ENCODE results near the gene DDX52. TPM values are rescaled to one million over a fixed set of nuclear protein-coding genes. Genes with fewer than 3 reads are reported as not detected.
"Not testable (repeated sequence)": the region's sequence is repeated elsewhere in the genome, so short reads cannot be mapped to it uniquely, and the experiment has no call there.

DDX52 gene
- total and polyA plus RNA-seq, 7 experiments from 2014 or later, result 11.9 to 34.0 (median 26.6) TPM

- Histone ChIP-seq H3K4me3 (ENCODE audit: low read length) (peak overlapping the region; percentile 89), H3K27me3 (ENCODE audit: control insufficient read depth in 2 of 2, insufficient read depth in 2 of 2, low read length in 2 of 2) (peaks cover 0 to 9% of the 10 kb centered on the region in 2 donors), H3K4me1 (ENCODE audit: control insufficient read depth in 2 of 2, insufficient read depth in 2 of 2, low read length in 2 of 2) (peaks cover 8 to 10% of the 10 kb centered on the region in 2 donors), H3K9me3 (ENCODE audit: control insufficient read depth in 2 of 3, low read length in 3 of 3) (no peaks in the 10 kb centered on the region), H3K27ac (ENCODE audit: low read depth, low read length) (peak overlapping the region; percentile 85), H3K36me3 (ENCODE audit: control insufficient read depth in 2 of 3, insufficient read depth in 3 of 3, low read length in 3 of 3) (peaks cover 0 to 13% (median 7%) of the 10 kb centered on the region in 3 experiments)
- H3K4me3 Mint-ChIP-seq, result peak overlapping the region; percentile 89 to 98 (median 94)
- DNase-seq (peak in 4 of 9 donors; percentile 0 to 14 (median 5)), ATAC-seq (no peak)
- H3K9me3 Mint-ChIP-seq, result no peaks in the 10 kb centered on the region
- peak overlapping the region; percentile 63 to 97 (median 93) for H3K27ac Mint-ChIP-seq
- POLR2A ChIA-PET, result interaction anchor here (1.1 kb wide), 1 partner anchor 33 kb away, joined by 6 read pairs; the partner anchor contains the start of gene SYNRG
- peaks cover 24 to 63% (median 43%) of the 10 kb centered on the region in 7 donors for H3K4me1 Mint-ChIP-seq
- CTCF ChIA-PET, result interaction anchor here (1.6 kb wide), 1 partner anchor 33 kb away, joined by 4 read pairs; the partner anchor contains the start of gene SYNRG
- H3K36me3 Mint-ChIP-seq, result peaks cover 6 to 23% (median 15%) of the 10 kb centered on the region in 5 donors
- intact Hi-C loops (cut with micrococcal nuclease), result loop anchor here (1.0 to 5.0 kb wide), 3 partner anchors 33 to 150 kb away; partner anchors contain the start of gene SYNRG (in 2 of the 2)
- peaks cover 16 to 38% (median 25%) of the 10 kb centered on the region in 5 donors for H3K27me3 Mint-ChIP-seq
These were observed 565 bp downstream of the DDX52 start for GRCh38 chr17:37642681-37643080.

- Mint-ChIP-seq H3K27me3 (peaks cover 4 to 15% (median 12%) of the 10 kb centered on the region in 5 donors), H3K4me1 (peaks cover 25 to 63% (median 48%) of the 10 kb centered on the region in 7 donors), H3K36me3 (peaks cover 6 to 40% (median 22%) of the 10 kb centered on the region in 5 donors), H3K9me3 (no peaks in the 10 kb centered on the region), H3K4me3 (peak overlapping the region in 9 of 10 donors; percentile 3 to 55 (median 42)), H3K27ac (no peak overlapping the region)
- ChIA-PET POLR2A (no interaction called here), CTCF (interaction anchor here (0.6 kb wide), 1 partner anchor 141 kb away, joined by 3 read pairs; no protein-coding TSS in a partner anchor)
- ATAC-seq (no peak), DNase-seq (no peak)
- Histone ChIP-seq H3K4me3 (ENCODE audit: low read length) (no peak overlapping the region), H3K4me1 (ENCODE audit: control insufficient read depth in 2 of 2, insufficient read depth in 2 of 2, low read length in 2 of 2) (peaks cover 8 to 10% of the 10 kb centered on the region in 2 donors), H3K27ac (ENCODE audit: low read depth, low read length) (no peak overlapping the region), H3K27me3 (ENCODE audit: control insufficient read depth in 2 of 2, insufficient read depth in 2 of 2, low read length in 2 of 2) (peaks cover 0 to 7% of the 10 kb centered on the region in 2 donors), H3K36me3 (ENCODE audit: control insufficient read depth in 2 of 3, insufficient read depth in 3 of 3, low read length in 3 of 3) (peaks cover 0 to 29% (median 7%) of the 10 kb centered on the region in 3 experiments), H3K9me3 (ENCODE audit: control insufficient read depth in 2 of 3, low read length in 3 of 3) (no peaks in the 10 kb centered on the region)
- intact Hi-C loops (cut with micrococcal nuclease), result loop anchor here in 1 of 2 donors (5.0 kb wide), 2 partner anchors 33 to 152 kb away; partner anchors contain the start of gene SYNRG
These were observed 3.2 kb downstream of the DDX52 start for GRCh38 chr17:37640015-37640414.

GRCh38 chr17:37637956-37638355 is 5.3 kb downstream of the DDX52 start:
- H3K4me1 Mint-ChIP-seq, result peaks cover 19 to 48% (median 44%) of the 10 kb centered on the region in 7 donors
- Histone ChIP-seq H3K9me3 (ENCODE audit: control insufficient read depth in 2 of 3, low read length in 3 of 3) (no peaks in the 10 kb centered on the region), H3K27me3 (ENCODE audit: control insufficient read depth in 2 of 2, insufficient read depth in 2 of 2, low read length in 2 of 2) (no peaks in the 10 kb centered on the region), H3K27ac (ENCODE audit: low read depth, low read length) (no peak overlapping the region), H3K4me3 (ENCODE audit: low read length) (no peak overlapping the region), H3K36me3 (ENCODE audit: control insufficient read depth in 2 of 3, insufficient read depth in 3 of 3, low read length in 3 of 3) (peaks cover 0 to 33% (median 7%) of the 10 kb centered on the region in 3 experiments), H3K4me1 (ENCODE audit: control insufficient read depth in 2 of 2, insufficient read depth in 2 of 2, low read length in 2 of 2) (peaks cover 4 to 8% of the 10 kb centered on the region in 2 donors)
- no peaks in the 10 kb centered on the region for H3K9me3 Mint-ChIP-seq
- no peak for ATAC-seq
- peaks cover 6 to 40% (median 23%) of the 10 kb centered on the region in 5 donors for H3K36me3 Mint-ChIP-seq
- H3K4me3 Mint-ChIP-seq, result peak overlapping the region in 1 of 10 donors; percentile 14
- H3K27me3 Mint-ChIP-seq, result no peaks in the 10 kb centered on the region
- ChIA-PET POLR2A (interaction anchor here (0.8 kb wide), 1 partner anchor 30 kb away, joined by 3 read pairs; no protein-coding TSS in a partner anchor), CTCF (no interaction called here)
- H3K27ac Mint-ChIP-seq, result peak overlapping the region in 1 of 9 donors; percentile 16
- intact Hi-C loops (cut with micrococcal nuclease), result no loop called here
- DNase-seq, result no peak

- intact Hi-C loops (cut with micrococcal nuclease); POLR2A ChIA-PET; H3K27ac ChIP-seq (ENCODE audit: low read depth, low read length); DNase-seq; H3K4me3 ChIP-seq (ENCODE audit: low read length); H3K4me3 Mint-ChIP-seq; H3K27me3 ChIP-seq (ENCODE audit: control insufficient read depth in 2 of 2, insufficient read depth in 2 of 2, low read length in 2 of 2); H3K4me1 Mint-ChIP-seq; H3K4me1 ChIP-seq (ENCODE audit: control insufficient read depth in 2 of 2, insufficient read depth in 2 of 2, low read length in 2 of 2); H3K9me3 ChIP-seq (ENCODE audit: control insufficient read depth in 2 of 3, low read length in 3 of 3); CTCF ChIA-PET; ATAC-seq; H3K9me3 Mint-ChIP-seq; H3K27me3 Mint-ChIP-seq: not testable (repeated sequence)
- peaks cover 0 to 66% (median 7%) of the 10 kb centered on the region in 3 experiments for H3K36me3 ChIP-seq (ENCODE audit: control insufficient read depth in 2 of 3, insufficient read depth in 3 of 3, low read length in 3 of 3)
- peak overlapping the region in 1 of 9 donors; percentile 6 for H3K27ac Mint-ChIP-seq
- peaks cover 0 to 14% (median 9%) of the 10 kb centered on the region in 5 donors for H3K36me3 Mint-ChIP-seq
These were observed 26.8 kb downstream of the DDX52 start for GRCh38 chr17:37616430-37616829.

GRCh38 chr17:37614823-37615222 is 28.4 kb downstream of the DDX52 start:
- H3K4me3 Mint-ChIP-seq, result no peak overlapping the region
- H3K4me1 ChIP-seq (ENCODE audit: control insufficient read depth in 2 of 2, insufficient read depth in 2 of 2, low read length in 2 of 2), result peaks cover 0 to 2% of the 10 kb centered on the region in 2 donors
- ATAC-seq (no peak), DNase-seq (no peak)
- no peaks in the 10 kb centered on the region for H3K27me3 ChIP-seq (ENCODE audit: control insufficient read depth in 2 of 2, insufficient read depth in 2 of 2, low read length in 2 of 2)
- intact Hi-C loops (cut with micrococcal nuclease), result no loop called here
- no peak overlapping the region for H3K27ac ChIP-seq (ENCODE audit: low read depth, low read length)
- H3K36me3 Mint-ChIP-seq, result peaks cover 0 to 9% (median 5%) of the 10 kb centered on the region in 5 donors
- ChIA-PET CTCF (no interaction called here), POLR2A (no interaction called here)
- no peaks in the 10 kb centered on the region for H3K27me3 Mint-ChIP-seq
- peak overlapping the region in 2 of 9 donors; percentile 44 to 57 for H3K27ac Mint-ChIP-seq
- no peak overlapping the region for H3K4me3 ChIP-seq (ENCODE audit: low read length)
- no peaks in the 10 kb centered on the region for H3K9me3 Mint-ChIP-seq
- peaks cover 0 to 8% (median 3%) of the 10 kb centered on the region in 7 donors for H3K4me1 Mint-ChIP-seq
- peaks cover 0 to 52% (median 0%) of the 10 kb centered on the region in 3 experiments for H3K36me3 ChIP-seq (ENCODE audit: control insufficient read depth in 2 of 3, insufficient read depth in 3 of 3, low read length in 3 of 3)
- no peaks in the 10 kb centered on the region for H3K9me3 ChIP-seq (ENCODE audit: control insufficient read depth in 2 of 3, low read length in 3 of 3)

- Mint-ChIP-seq H3K4me3 (no peak overlapping the region), H3K9me3 (no peaks in the 10 kb centered on the region), H3K36me3 (peaks cover 0 to 9% (median 5%) of the 10 kb centered on the region in 5 donors), H3K27me3 (no peaks in the 10 kb centered on the region), H3K27ac (peak overlapping the region in 2 of 9 donors; percentile 36 to 46), H3K4me1 (peaks cover 0 to 12% (median 7%) of the 10 kb centered on the region in 7 donors)
- H3K4me1 ChIP-seq (ENCODE audit: control insufficient read depth in 2 of 2, insufficient read depth in 2 of 2, low read length in 2 of 2), result peaks cover 0 to 6% of the 10 kb centered on the region in 2 donors
- no peak overlapping the region for H3K27ac ChIP-seq (ENCODE audit: low read depth, low read length)
- DNase-seq, result no peak
- ATAC-seq, result no peak
- intact Hi-C loops (cut with micrococcal nuclease), result no loop called here
- no peak overlapping the region for H3K4me3 ChIP-seq (ENCODE audit: low read length)
- ChIA-PET POLR2A (no interaction called here), CTCF (no interaction called here)
- H3K9me3 ChIP-seq (ENCODE audit: control insufficient read depth in 2 of 3, low read length in 3 of 3), result no peaks in the 10 kb centered on the region
- peaks cover 0 to 48% (median 0%) of the 10 kb centered on the region in 3 experiments for H3K36me3 ChIP-seq (ENCODE audit: control insufficient read depth in 2 of 3, insufficient read depth in 3 of 3, low read length in 3 of 3)
- H3K27me3 ChIP-seq (ENCODE audit: control insufficient read depth in 2 of 2, insufficient read depth in 2 of 2, low read length in 2 of 2), result no peaks in the 10 kb centered on the region
These were observed 28.9 kb downstream of the DDX52 start for GRCh38 chr17:37614391-37614790.

All from naive thymus-derived CD4-positive, alpha-beta T cell (primary cell).